Stimulated activated CD8-positive, alpha-beta memory T cell treated with anti-CD3 and anti-CD28 coated beads, Interleukin-2, amount 100 ng/mL, for 48 hours (primary cell): ENCODE measurements around the gene DNM3.

Source experiments
- DNase-seq, 2 donors: peaks; one replicate each; pipeline ENCODE4 v3.0.0-alpha.2; 2020; ENCODE audit warnings: low read depth in 2 of 2

Gene DNM3

GRCh38 chr1:172394811-172395210 lies 553.5 kb downstream of the DNM3 start:
- DNase-seq = no peak

- DNase-seq = no peak
These were observed 554.3 kb downstream of the DNM3 start for GRCh38 chr1:172395576-172395975.

- no peak for DNase-seq
These were observed 555.9 kb downstream of the DNM3 start for GRCh38 chr1:172397221-172397620.

GRCh38 chr1:172397633-172398032 lies 556.3 kb downstream of the DNM3 start:
- DNase-seq = no peak

- DNase-seq = no peak
These were observed 556.9 kb downstream of the DNM3 start for GRCh38 chr1:172398193-172398592.

GRCh38 chr1:172398970-172399755 lies 557.9 kb downstream of the DNM3 start:
- no peak for DNase-seq

- DNase-seq = no peak
These were observed 558.7 kb downstream of the DNM3 start for GRCh38 chr1:172399756-172400721.

DNA sequence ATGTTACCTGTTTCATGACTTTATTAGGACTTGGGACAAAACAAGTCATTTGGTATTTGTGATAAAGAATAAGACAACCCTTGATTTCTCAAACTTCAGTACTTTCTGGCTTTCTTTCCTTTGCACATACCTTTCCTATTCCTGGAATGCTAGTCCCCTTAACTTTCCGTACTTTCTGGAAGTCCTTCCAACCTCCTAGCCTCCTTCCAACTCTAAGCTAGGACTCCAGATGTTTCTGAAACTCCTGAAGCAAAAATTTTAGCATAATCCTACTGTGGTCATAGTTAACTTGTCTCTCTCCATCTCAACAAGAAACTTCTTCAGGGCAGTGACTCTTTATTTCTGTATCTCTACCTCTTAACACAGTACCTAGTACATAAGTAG lies 559.4 kb downstream of the DNM3 start:
- no peak for DNase-seq

GRCh38 chr1:172401477-172401876 lies 560.2 kb downstream of the DNM3 start:
- DNase-seq = no peak

GRCh38 chr1:172401892-172402291 lies 560.6 kb downstream of the DNM3 start:
- DNase-seq = no peak

GRCh38 chr1:172402878-172403569 lies 561.7 kb downstream of the DNM3 start:
- no peak for DNase-seq

DNA sequence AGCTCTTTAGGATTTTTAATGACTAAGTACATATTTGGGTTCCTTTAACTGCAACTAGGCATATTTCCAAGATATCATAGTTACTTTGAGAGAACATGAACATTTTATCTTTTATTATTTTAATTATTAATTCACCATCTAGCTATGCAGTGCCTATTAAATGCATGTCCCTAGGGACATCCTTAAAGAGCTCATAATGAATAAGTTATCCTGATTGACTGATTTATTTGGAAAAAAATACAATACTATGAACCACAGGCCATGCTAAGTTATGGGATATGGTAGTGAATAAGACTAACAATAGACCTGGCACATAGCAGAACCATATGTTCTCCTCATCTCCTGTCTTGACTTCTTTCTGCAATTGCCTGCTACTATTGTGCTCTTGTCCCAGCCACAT lies 562.8 kb downstream of the DNM3 start:
- no peak for DNase-seq

GRCh38 chr1:172405912-172406311 lies 564.6 kb downstream of the DNM3 start:
- no peak for DNase-seq

- no peak for DNase-seq
These were observed 565.7 kb downstream of the DNM3 start for GRCh38 chr1:172406968-172407367.

- no peak for DNase-seq
These were observed 567.7 kb downstream of the DNM3 start for GRCh38 chr1:172408958-172409357.

GRCh38 chr1:172410027-172410426 lies 568.7 kb downstream of the DNM3 start:
- no peak for DNase-seq

DNA sequence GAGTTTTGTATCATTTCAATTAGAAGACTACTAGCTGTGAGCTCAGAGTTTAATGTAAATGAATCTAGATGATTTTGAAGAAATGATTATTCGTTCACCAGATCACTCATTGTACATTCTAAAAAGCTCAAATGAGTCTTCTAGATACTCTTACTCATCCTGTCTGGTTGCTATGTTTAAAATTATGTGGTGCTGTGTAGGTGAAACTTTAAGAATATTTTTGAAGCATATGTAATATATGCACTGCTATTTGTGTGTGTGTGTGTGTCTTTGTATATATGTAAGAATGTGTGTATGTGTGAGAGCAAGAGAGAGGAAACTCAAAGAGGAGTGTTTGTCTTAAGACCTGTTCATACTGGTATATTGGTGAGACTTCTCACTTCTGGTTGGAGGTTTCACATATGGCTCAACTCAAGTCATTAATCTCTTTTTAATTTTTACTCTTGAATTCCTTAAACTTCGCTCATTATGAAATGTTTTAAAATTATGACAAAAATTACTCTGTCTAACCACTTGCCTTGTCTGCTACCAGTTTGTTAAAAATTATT lies 570.6 kb downstream of the DNM3 start:
- DNase-seq = no peak

DNA sequence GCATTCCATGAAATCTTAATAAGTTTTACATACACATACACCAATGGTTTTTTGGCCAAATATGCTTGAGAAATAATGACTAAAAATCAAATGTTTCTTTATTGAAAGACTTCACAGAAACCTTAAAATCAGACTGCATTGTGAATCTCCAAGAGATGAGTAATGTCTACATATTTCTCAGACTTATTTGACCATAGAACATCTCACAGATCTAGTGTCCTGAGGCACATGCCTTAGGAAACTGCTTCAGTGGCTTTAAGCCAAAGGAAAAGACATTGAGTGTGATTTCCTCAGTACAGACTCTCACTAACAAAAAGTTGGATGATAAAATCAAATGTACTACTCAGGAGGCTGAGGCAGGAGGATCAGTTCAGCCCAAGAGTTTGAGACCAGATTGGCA lies 573.0 kb downstream of the DNM3 start:
- no peak for DNase-seq

- DNase-seq = no peak
These were observed 575.3 kb downstream of the DNM3 start for GRCh38 chr1:172416496-172417035.

- no peak for DNase-seq
These were observed 576.3 kb downstream of the DNM3 start for GRCh38 chr1:172417557-172417956.

- no peak for DNase-seq
These were observed 579.1 kb downstream of the DNM3 start, which contains the start of gene C1orf105 for GRCh38 chr1:172420385-172420784. TSS of gene C1orf105 (plus strand) at chr1:172420685. CDS start at chr1:172420886, 201 bp downstream.
